Large intestine (tissue), 3 donors: ENCODE measurements around the gene UNC13B. TPM values are rescaled to one million over a fixed set of nuclear protein-coding genes. Genes with fewer than 3 reads are reported as not detected.
"Not testable (repeated sequence)": the region's sequence is repeated elsewhere in the genome, so short reads cannot be mapped to it uniquely, and the experiment has no call there.

Experiments used
- DNase-seq, 2 donors: peaks; one replicate each; pipeline versions ENCODE4 v3.0.0 to v3.0.0-alpha.2; 2013
- H3K27ac ChIP-seq: one replicate; pipeline ENCODE4 v1.5.1; 2013; ENCODE audit warnings: low read length
- H3K27me3 ChIP-seq: 2 replicates; pipeline ENCODE4 v1.6.1; 2013; ENCODE audit warnings: low read length; ENCODE audit not compliant: control insufficient read depth, insufficient read depth
- H3K36me3 ChIP-seq: 2 replicates; pipeline ENCODE4 v1.6.1; 2013; ENCODE audit warnings: low read length; ENCODE audit not compliant: control insufficient read depth, insufficient read depth
- H3K4me1 ChIP-seq: one replicate; pipeline ENCODE4 v1.6.1; 2013; ENCODE audit warnings: low read length; ENCODE audit not compliant: control insufficient read depth, insufficient read depth
- H3K4me3 ChIP-seq: one replicate; pipeline ENCODE4 v1.5.1; 2013; ENCODE audit warnings: low read length
- H3K9me3 ChIP-seq: one replicate; pipeline ENCODE4 v1.6.1; 2013; ENCODE audit warnings: mild to moderate bottlenecking, low read depth, low read length, moderate library complexity; ENCODE audit not compliant: control insufficient read depth
- WGBS: methylation state at CpG from one replicate; pipeline ENCODE4 v1.1.5; 2013; ENCODE audit warnings: low lambda C conversion rate; ENCODE audit not compliant: insufficient coverage; 5-methylcytosine and 5-hydroxymethylcytosine counted together
- polyA plus RNA-seq: library from polyadenylated mRNA; unstranded; fragments of 120-200 nt; gene quantifications from one replicate; pipeline ENCODE4 v1.2.1, GENCODE V29; 2013

UNC13B gene
- polyA plus RNA-seq, 1 donor, result 33.1 TPM

- DNase-seq, result no peak
- no peaks in the 10 kb centered on the region for H3K36me3 ChIP-seq
- no CpG with 5 or more reads among the region's 7 CpGs for WGBS
- H3K4me1 ChIP-seq, result no peaks in the 10 kb centered on the region
- no peak overlapping the region for H3K27ac ChIP-seq
- H3K4me3 ChIP-seq, result no peak overlapping the region
- H3K27me3 ChIP-seq, result no peaks in the 10 kb centered on the region
- peaks cover 3% of the 10 kb centered on the region for H3K9me3 ChIP-seq
Observed at GRCh38 chr9:35135988-35136387, 25.8 kb upstream of the UNC13B start.

- H3K27me3 ChIP-seq, result no peaks in the 10 kb centered on the region
- peaks cover 3% of the 10 kb centered on the region for H3K9me3 ChIP-seq
- DNase-seq, result no peak
- 43% methylated on average over 4 of the region's 8 CpGs for WGBS
- no peaks in the 10 kb centered on the region for H3K36me3 ChIP-seq
- no peak overlapping the region for H3K4me3 ChIP-seq
- H3K27ac ChIP-seq, result no peak overlapping the region
- H3K4me1 ChIP-seq, result no peaks in the 10 kb centered on the region
Observed at GRCh38 chr9:35136866-35137265, 24.9 kb upstream of the UNC13B start.

GRCh38 chr9:35140093-35140492, 21.7 kb upstream of the UNC13B start:
- WGBS, result no CpG with 5 or more reads among the region's 2 CpGs
- Histone ChIP-seq H3K4me3 (no peak overlapping the region), H3K9me3 (peaks cover 8% of the 10 kb centered on the region), H3K4me1 (no peaks in the 10 kb centered on the region), H3K27me3 (no peaks in the 10 kb centered on the region), H3K27ac (no peak overlapping the region), H3K36me3 (no peaks in the 10 kb centered on the region)
- no peak for DNase-seq

- H3K9me3 ChIP-seq, result peaks cover 8% of the 10 kb centered on the region
- no peak overlapping the region for H3K4me3 ChIP-seq
- no peaks in the 10 kb centered on the region for H3K36me3 ChIP-seq
- WGBS, result no CpG with 5 or more reads among the region's 5 CpGs
- H3K27ac ChIP-seq, result no peak overlapping the region
- DNase-seq, result no peak
- no peaks in the 10 kb centered on the region for H3K4me1 ChIP-seq
- H3K27me3 ChIP-seq, result no peaks in the 10 kb centered on the region
Observed at GRCh38 chr9:35142037-35142436, 19.8 kb upstream of the UNC13B start.

GRCh38 chr9:35147941-35148563, 13.8 kb upstream of the UNC13B start:
- H3K4me1 ChIP-seq, H3K36me3 ChIP-seq, H3K9me3 ChIP-seq, H3K27ac ChIP-seq, H3K27me3 ChIP-seq, H3K4me3 ChIP-seq, DNase-seq: not testable (repeated sequence)
- no CpG with 5 or more reads among the region's 5 CpGs for WGBS

- no peak for DNase-seq
- H3K27ac ChIP-seq, result no peak overlapping the region
- WGBS, result 95% methylated on average over 3 of the region's 9 CpGs
Observed at GRCh38 chr9:35152926-35153325, 8.9 kb upstream of the UNC13B start.

GRCh38 chr9:35156781-35157180, 5.0 kb upstream of the UNC13B start:
- H3K27ac ChIP-seq, result no peak overlapping the region
- no peaks in the 10 kb centered on the region for H3K36me3 ChIP-seq
- no peak for DNase-seq
- no peaks in the 10 kb centered on the region for H3K9me3 ChIP-seq
- H3K4me1 ChIP-seq, result no peaks in the 10 kb centered on the region
- no peak overlapping the region for H3K4me3 ChIP-seq
- H3K27me3 ChIP-seq, result no peaks in the 10 kb centered on the region

More at GRCh38 chr9:35152926-35153325, 8.9 kb upstream of the UNC13B start:
- Histone ChIP-seq H3K27me3 (no peaks in the 10 kb centered on the region), H3K4me3 (no peak overlapping the region), H3K9me3 (no peaks in the 10 kb centered on the region), H3K4me1 (no peaks in the 10 kb centered on the region), H3K36me3 (no peaks in the 10 kb centered on the region)

- H3K4me1 ChIP-seq, H3K27me3 ChIP-seq, H3K27ac ChIP-seq, H3K9me3 ChIP-seq, H3K36me3 ChIP-seq, H3K4me3 ChIP-seq, DNase-seq: not testable (repeated sequence)
- 58% methylated on average over 2 of the region's 6 CpGs for WGBS
Observed at GRCh38 chr9:35157836-35158235, 4.0 kb upstream of the UNC13B start.

GRCh38 chr9:35158501-35159280, 3.1 kb upstream of the UNC13B start:
- no peak for DNase-seq
- no peak overlapping the region for H3K4me3 ChIP-seq
- H3K9me3 ChIP-seq, result no peaks in the 10 kb centered on the region
- H3K27ac ChIP-seq, result no peak overlapping the region
- H3K27me3 ChIP-seq, result no peaks in the 10 kb centered on the region
- WGBS, result no CpG with 5 or more reads among the region's 10 CpGs
- peaks cover 6% of the 10 kb centered on the region for H3K4me1 ChIP-seq
- H3K36me3 ChIP-seq, result no peaks in the 10 kb centered on the region

GRCh38 chr9:35162605-35163315, 951 bp downstream of the UNC13B start:
- Histone ChIP-seq H3K27ac (peak overlapping the region; percentile 98), H3K36me3 (no peaks in the 10 kb centered on the region), H3K4me1 (peaks cover 9% of the 10 kb centered on the region), H3K9me3 (no peaks in the 10 kb centered on the region), H3K4me3 (peak overlapping the region; percentile 92), H3K27me3 (no peaks in the 10 kb centered on the region)
- peak in 1 of 2 donors; percentile 48 for DNase-seq
- no CpG with 5 or more reads among the region's 11 CpGs for WGBS
